Stimulated activated CD4-positive, alpha-beta T cell treated with anti-CD3 and anti-CD28 coated beads, Interleukin-15, amount 100 ng/mL, for 48 hours (primary cell): ENCODE data around the gene SRP19.
A peak's percentile ranks its signal among the peaks of the same experiment; 100 is the strongest.
"Not testable (repeated sequence)": the region's sequence is repeated elsewhere in the genome, so short reads cannot be mapped to it uniquely, and the experiment has no call there.

Experiments used
- DNase-seq, 2 donors: peaks; one replicate each; pipeline ENCODE4 v3.0.0-alpha.2; 2020; ENCODE audit warnings: low read depth in 2 of 2

SRP19 gene

DNA sequence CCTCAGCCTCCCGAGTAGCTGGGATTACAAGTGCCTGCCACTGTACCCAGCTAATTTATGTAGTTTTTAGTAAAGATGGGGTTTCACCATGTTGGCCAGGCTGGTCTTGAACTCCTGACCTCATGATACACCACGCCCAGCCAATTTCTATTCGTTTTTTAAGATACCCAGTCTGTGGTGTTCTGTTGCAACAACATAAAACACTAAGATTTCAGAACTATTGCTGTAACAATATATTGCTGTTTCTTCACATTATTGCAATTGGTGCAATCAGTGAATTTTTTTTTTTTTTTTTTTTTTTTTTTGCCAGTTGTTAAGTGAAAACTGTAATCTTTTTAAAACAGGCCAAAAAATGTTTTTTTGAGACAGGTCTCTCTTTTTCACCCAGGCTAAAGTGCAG, 9.9 kb downstream of the SRP19 start:
- no peak for DNase-seq

DNA sequence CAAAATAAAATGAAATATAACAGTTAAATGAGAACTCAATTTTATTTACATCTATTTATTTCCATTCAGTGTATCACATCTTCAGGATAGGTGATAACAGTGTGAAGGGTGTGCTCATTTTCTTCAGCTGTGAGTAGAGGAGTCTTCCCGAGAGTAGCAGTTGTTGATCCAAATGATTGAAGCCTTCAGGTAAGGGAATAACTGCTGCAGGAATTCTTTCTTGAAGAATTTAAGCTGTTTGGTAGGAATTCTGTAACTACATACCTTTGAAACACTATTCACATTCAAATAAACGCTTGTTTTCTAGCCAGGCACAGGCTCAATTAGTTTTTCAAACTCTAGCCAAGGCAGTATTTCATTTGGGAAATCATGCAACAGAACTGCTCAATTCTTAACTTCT, 15.3 kb downstream of the SRP19 start:
- no peak for DNase-seq

DNA sequence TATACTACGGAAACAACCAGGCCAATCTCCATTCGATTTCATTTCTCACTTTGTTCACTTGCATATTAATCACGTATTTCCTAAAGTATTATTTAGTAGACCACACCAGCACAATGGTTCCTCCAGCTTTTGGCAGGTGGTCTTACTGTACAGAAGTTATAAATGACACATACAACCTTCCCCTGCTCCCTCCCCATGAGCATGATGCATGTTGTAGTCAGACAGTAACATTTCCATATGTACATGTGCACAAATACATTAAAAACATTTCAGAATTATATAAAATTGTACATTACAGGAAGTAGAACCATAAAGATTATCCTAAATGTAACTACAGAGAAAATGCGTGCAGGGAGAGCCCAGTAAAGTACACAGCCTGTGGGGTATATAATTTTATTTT, 17.0 kb downstream of the SRP19 start:
- DNase-seq: no peak

DNA sequence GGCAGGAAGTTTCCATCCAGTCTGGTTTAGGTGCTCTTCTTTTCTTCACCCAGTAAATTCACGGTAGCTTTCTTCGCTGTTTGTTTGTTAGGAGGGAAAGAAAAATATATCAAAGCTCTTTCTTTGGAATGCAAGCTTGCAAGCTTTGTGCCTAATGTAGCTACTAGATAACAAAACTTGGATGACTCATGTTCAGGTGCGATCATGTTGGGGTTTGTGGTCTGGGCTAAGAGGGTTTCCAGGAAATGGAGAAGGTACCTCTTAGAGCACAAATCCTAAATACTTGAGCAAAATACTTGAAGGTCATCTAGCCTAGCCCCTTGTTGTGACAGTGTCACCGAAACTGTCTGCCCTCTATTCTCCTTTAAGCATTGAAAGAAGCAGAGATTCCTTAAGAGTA, 17.7 kb downstream of the SRP19 start:
- DNase-seq: peak; percentile 26 to 36

DNA sequence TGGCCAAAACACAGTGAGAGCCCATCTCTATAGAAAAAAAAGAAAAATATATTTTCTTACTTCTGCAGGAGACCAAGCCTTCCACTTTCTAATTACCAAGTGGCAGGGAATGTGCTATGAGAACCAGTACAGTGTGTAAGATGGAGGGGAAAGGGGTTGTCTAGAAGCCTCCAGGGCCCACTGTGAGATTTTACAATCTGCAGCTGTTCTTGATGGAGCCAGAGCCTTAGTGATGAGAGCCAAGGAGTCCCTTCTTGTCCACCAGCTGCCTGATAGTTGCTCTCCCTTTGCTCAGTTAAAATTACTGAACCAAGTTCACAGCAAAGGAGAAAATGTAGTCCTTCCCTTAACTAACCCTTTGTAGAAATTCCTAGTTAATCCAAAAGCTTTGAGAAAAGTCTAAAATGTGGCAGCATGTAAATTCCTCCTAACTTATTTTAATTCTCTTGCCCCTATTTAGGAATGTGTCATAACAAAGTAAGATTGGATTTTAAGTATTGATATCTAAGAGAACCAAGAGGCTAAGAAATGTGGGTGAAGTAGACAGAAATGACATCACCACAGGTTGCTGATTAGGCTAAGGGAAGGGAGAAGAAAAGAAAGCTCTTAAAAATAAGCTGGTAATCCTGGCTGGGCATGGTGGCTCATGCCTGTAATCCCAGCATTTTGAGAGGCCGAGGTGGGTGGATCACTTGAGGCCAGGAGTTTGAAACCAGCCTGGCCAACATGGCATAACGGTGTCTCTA, 19.3 kb downstream of the SRP19 start:
- no peak for DNase-seq

DNA sequence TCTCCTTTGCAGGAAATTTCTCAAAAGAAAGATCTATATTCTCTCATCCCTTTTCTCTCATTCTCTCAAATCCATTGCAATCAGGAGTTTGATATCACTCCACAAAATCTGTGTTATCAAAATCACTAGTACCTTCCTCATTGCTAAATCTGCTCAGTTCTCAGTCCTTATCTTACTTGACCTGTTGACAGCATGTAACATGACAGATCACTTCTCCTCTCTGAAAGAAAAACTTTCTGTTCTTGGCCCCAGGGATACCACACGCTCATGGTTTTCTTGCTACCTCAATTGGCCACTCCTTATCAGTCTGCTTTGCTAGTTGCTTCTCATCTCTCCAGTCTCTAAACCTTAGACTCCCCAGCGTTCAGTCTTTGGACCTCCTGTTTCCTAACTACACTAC, 22.1 kb downstream of the SRP19 start:
- no peak for DNase-seq

DNA sequence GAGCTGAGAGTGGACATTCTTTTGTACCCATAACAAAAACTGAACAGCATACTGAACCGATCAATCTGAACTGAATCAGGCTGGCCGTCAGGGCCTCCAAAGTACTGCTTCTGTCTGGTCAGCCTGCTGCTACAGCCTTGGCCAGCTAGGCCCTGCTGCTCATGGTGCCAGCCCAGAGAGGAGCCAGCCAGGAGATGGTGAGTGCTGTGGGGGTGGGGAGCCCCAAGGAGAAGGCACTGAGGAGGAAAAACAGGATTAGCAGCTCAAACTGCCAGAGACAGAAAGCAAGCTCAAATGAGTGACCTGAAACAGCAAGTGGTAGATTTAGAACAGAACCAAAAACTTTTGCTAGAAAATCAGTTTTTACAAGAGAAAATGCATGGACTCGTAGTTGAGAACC, 23.9 kb downstream of the SRP19 start:
- no peak for DNase-seq

DNA sequence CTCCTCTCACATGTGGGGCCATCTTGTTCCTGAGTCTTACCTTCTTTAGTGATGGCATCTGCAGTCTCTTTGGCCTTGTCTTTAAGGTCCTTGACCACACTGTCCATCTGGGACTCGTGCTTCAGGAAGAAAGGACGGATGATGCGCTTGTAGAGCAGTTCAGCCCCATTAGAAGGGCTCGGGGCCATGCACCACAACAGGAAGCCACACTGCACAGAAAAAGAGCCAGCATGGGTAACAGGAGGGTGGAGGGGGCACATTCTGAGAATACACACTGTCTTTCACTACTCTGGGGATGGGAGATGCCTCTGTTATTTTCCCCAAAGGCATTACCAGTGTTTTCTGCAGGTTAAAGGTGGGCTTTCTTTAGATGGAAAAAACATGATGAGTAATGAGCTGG, 25.9 kb downstream of the SRP19 start:
- no peak for DNase-seq

DNA sequence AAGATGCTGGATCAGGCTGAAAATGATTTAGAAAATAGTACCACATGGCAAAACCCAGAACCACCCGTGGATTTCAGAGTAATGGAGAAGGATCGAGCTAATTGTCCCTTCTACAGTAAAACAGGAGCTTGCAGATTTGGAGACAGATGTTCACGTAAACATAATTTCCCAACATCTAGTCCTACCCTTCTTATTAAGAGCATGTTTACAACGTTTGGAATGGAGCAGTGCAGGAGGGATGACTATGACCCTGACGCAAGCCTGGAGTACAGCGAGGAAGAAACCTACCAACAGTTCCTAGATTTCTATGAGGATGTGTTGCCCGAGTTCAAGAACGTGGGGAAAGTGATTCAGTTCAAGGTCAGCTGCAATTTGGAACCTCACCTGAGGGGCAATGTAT, 31.0 kb downstream of the SRP19 start:
- not testable (repeated sequence) for DNase-seq

DNA sequence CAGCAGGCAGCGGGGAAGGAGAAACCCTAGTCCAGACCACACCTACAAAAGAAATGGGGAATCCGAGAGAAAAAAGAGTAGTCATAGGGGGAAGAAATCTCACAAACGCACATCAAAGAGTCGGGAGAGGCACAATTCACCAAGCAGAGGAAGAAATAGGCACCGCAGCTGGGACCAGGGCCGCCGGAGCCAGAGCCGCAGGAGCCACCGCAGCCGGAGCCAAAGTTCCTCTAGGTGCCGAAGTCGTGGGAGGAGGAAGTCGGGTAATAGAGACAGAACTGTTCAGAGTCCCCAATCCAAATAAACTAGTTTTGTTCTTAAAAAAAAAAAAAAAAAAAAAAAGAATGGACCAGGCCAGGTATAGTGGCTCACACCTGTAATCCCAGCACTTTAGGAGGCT, 31.7 kb downstream of the SRP19 start:
- DNase-seq: no peak

DNA sequence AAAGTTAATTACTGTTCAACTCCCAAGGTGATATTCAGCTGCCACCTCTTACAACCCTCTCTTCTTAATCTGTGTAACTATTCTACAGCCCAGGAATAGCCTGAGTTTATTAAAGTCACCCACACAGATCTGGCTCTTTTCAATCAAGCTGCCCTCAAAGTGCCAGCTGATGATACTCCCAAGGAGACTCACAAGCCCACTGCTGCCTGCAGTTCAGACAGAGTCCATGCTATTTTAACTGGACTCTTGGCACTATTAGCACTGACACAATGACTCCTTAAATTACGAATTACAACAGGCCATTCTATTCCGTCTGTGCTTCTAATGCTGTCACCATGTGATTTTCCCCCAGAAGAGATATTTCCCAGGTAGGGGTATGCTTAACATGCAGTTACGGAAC, 34.6 kb downstream of the SRP19 start:
- DNase-seq: no peak

DNA sequence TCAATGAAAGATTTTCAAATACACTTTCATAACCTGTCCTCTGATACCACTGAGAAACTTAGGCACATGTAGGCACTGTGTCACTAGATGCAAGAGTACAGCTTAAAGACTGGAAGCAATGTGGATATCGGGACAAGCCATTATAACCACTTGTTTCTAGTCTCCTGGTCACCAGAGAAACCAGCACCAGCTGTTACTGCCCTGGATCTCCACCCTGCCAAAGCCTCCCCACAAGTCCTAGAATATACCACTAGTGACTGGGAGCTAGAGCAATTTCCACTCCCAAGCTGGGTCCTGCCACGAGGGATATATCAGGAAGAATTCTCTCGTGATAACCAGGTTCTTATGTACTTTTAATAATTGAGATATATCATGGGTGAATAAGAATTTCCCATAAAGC, 41.5 kb downstream of the SRP19 start:
- no peak for DNase-seq

DNA sequence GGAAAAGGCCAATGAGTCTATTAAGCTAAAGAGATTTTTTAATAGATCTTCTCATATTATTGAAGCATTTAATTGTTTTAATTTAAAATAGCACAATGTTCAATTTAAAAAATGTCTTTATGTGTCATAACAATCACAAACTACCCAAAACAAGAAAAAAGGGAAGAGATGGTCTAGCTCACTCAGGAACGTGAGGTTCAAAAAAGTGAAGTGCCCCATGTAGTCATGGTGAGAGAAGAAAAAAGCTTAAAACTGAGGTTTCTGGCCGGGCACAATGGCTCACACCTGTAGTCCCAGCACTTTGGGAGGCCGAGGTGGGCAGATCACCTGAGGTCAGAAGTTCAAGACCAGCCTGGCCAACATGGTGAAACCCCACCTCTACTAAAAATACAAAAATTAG, 43.9 kb downstream of the SRP19 start:
- not testable (repeated sequence) for DNase-seq

DNA sequence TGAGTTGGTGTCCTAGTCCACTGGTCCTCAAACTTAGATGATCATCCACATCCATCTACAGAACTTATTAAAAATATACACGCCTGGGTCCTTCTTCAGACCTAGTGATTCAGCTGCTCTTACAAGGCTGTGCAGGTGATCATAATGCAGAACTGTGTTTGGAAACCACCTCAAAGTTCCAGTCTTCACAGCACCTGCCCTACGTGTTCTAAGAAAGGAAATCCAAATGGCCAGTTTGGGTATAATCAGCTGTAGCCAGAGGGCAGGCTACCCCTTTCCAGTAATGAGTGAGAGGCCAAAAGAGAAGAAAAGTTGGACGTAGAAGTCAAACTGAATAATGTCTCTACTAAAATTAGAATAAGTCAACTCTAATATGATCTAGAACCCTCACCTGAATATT, 45.5 kb downstream of the SRP19 start:
- no peak for DNase-seq

DNA sequence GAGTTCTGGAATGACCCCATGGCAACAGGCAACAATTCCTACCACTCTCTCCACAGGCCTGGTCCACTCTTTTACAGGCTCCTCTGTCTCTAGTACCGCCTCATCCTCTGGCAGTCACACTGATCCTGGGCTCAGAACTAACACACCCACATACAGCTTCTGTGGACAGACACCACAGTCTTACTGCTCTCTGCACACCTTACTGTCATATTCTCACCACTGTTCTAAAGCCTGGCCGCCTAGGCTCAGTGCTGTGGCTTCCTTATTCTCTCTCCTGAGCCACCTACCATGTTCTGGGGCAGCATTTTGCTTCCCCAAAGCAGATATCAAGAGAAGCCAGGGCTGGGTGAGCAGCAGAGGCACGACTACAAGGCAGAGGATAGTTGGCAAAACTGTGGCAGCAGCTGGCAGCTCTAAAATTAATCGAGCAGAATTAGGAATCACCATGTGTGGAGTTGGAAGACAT, 46.1 kb downstream of the SRP19 start:
- no peak for DNase-seq

DNA sequence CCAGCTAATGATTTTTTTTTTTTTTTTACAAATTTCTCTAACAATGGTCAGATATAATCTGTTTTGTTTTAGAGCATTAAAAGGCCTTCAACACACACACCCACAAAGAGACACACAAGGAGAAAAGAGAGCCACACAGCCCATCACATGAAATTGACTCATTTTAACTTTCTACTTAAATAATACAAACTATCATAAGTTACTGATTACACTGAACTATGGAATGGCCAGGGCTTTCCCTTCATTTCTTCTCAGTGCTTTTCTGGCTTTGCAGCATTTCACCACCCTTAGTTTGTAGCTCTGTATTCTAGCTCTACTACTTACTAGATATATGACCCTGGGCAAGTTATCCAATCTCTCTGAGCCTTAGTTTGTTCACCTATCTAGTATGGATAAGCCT, 47.8 kb downstream of the SRP19 start:
- DNase-seq: no peak

DNA sequence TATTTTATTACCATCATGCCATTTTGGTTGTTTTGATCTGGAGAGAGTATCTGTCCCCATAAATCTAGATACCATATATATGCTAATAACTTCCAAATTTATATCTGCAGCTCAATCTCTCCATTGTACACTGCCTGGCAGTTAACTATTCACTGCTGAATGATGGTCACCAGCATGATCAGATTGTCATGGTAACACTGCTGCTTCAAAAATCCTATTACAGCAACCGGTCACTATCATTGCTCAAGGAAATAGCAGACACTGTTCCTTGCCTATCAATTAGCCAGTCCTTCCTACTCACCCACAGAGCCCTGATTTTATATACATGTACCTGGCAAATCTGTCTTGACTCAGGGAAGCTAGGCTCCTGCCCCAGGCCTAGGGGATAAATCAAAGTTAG, 49.4 kb downstream of the SRP19 start:
- no peak for DNase-seq

DNA sequence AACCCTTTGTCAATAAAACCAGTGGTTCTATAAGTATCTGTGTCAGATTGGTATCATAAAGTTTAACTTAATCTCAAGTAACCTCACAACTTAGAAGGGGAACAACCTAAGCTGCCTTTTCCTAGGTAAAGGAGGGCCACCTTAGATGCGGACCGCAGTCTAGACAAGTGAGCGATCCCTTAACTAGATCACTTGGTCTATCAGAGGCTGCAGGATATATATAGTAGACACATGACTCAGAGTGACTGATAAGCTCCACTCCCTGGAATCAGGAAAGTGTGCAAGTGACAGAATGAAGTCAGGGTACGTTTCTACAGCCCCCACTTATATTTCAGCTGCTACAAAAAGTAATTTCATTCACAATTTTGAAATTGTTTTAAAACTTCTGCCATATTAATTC, 53.5 kb downstream of the SRP19 start:
- DNase-seq: no peak

DNA sequence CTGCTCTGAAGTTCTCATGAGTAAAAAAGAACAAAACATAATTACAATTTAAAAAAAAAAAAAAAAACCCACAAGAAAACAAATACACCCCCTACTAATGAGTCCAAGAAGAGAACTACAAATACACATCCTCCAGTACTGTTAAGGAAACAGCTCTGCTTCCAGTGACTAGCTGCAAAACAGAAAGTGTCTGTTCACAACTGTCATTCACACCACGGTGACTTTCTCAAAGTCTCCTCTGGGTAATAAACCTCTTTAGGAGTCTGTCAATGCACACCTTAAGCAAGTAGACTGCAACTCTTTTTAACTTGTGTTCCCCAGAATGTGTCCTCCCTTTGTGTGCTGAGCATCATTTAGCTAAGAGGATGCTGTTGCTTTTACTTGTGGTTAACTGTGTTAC, 54.7 kb downstream of the SRP19 start:
- no peak for DNase-seq

DNA sequence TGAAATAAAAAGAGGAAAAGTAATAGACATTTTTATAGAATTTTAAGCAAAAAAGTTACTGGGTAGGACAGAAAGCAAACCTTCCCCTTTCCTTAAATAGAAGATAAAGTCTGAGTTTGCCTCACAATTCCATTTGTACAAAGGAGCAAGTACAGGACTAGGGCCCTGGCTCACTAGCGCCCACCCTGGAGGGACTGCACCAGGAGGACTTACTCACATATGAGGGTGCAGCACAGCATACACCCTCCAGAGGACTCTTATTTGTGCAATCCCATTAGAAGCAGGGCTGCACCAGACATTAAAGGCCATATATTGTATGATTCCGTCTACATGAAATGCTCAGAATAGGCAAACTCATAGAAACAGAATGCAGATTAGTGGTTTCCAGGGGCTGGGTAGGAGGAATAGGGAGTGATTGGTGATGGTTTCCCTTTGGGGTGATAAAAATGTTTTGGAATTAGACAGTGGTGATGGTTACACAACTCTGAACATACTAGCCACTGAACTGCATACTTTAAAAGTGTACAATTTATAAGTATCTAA, 56.4 kb downstream of the SRP19 start:
- DNase-seq: no peak

DNA sequence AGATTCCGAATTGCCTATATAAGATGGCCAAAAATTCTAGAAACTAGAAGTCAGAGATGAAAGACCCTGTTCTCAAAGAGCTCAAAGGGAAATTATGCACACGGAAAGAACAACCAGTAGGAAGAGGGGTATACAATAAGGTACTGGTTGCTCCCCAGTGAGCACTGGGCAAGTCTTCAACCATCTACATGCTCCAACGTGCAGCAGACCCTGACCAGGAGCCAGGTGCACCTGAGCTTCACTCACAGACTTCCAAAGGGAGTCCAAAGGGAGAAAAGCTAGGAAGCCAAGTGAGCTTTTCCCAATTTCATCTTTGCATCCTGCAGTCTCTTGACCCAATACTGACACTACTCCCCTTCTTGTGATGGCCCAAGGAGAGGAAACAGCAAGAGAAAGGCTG, 57.0 kb downstream of the SRP19 start:
- DNase-seq: no peak

DNA sequence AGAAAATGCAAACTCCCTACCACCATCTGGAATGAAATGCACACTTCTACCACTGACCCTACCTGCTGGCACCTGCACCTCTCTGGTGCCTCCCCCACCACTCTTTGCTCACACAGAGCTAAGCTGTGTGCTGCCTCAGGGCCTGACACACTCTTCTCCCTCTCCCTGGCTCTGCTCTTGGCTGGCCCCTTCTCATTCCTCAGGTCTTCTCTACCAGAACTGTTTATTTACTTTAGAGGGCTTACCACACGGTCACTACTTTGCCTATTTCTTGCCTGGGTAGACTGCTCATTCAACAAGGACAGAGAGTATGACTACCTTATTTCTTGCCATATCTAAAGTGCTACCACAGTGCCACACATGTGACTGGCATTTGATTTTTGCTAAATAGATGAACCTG, 57.6 kb downstream of the SRP19 start:
- DNase-seq: no peak
